T-helper 9 cell (primary cell): ENCODE measurements around the gene LRIG2.
"Not testable (repeated sequence)": the region's sequence is repeated elsewhere in the genome, so short reads cannot be mapped to it uniquely, and the experiment has no call there.

Experiments used
- DNase-seq: peaks from one replicate; pipeline ENCODE4 v3.0.0-alpha.2; 2020

Gene LRIG2

DNA sequence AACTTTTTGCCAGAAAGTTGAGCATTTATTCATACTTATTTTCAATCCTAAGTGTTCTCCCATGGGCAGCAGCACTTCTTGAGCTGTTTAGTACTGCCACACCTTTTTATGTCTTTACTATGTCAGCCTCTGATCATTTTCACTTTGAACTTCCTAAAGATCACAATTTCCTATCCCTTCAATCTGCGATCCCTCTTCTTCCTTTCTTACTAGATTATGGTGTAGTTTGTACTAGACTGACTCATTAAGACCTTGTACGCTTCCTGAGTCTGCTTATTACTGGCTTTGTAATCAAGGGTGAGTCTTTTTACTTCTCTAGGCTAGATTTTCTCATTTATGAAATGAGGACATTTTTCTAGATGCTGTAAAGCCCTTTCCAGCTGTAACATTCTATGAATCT, 55.1 kb downstream of the LRIG2 start:
- DNase-seq: no peak

DNA sequence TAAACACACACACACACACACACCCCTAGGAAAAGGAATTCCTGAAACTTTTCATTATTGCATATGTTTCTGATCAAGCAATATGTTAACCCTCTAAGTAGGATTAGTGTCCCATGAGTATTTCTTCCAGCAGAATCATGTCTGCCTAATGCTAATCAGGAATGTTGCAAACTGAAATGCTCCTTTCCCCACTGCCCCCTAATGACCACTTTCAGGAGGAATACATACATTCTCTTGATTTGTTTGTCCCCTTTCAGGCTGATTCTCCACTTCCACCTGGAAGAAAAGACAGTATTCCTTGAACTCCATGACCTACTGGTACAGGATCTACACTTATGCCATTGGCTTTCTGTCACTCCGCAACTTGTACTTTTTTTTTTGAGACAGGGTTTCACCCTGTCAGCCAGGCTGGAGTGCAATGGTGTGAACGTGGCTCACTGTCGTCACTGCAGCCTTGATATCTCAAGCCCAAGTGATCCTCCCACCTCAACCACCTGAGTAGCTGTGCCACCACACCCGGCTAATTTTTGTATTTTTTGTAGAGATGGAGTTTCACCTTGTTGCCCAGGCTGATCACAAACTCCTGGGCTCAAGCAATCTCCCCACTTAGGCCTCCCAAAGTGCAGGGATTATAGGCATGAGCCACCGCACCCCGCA, 56.7 kb downstream of the LRIG2 start:
- DNase-seq: no peak

DNA sequence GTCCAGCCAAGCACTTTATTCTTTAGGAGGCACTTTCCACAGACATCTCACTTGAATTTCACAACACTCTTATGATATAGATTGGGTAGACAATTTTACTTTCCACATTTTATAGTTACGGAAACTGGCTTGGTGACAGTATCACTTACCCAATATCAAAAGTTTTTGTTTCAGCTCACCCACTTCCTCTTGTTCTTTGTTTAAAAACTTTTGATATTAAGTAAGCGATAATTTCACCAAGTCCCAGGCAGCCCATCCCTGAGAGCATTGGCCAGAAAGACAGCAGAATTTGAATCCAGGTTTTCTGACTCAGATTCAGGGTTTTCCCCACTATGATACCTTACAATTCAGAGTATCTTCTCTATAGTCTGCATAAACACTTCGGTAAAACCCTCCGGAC, 60.0 kb downstream of the LRIG2 start:
- no peak for DNase-seq

DNA sequence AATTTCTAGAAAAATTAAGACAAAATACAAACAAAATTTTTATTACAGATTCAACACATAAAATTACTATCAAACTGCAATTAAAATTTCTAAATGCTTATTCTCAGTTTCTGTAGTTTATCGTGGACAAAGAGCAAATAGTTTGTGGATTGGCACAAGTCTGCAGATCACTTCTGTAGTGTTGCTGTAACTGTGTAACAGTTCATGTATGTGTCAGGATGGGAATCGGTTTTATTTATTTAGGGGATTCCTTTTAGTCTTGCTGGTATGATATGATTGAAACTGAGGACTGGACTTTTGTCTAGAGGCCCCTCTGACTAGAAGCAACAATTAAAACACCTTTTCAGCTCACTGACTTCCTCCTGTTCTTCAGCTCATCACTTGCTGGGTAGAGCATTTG, 60.8 kb downstream of the LRIG2 start:
- no peak for DNase-seq

DNA sequence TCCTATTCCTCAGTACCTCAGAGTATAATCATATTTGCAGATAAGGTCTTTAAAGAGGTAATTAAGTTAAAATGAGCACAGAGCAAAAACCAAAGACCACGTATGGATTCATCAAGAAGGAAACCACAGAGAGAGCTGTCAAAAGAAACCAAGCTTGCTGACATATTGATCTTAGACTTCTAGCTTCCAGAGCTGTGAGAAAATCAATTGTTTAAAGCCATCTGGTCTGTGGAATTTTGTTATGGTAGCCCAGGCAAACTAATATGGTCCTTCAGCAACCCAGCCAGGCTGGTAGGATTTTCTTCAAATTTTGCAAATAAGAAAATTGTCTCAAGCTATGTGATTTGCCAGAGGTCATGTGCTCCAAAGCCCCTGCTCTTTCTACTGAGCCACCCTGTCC, 62.5 kb downstream of the LRIG2 start:
- no peak for DNase-seq

DNA sequence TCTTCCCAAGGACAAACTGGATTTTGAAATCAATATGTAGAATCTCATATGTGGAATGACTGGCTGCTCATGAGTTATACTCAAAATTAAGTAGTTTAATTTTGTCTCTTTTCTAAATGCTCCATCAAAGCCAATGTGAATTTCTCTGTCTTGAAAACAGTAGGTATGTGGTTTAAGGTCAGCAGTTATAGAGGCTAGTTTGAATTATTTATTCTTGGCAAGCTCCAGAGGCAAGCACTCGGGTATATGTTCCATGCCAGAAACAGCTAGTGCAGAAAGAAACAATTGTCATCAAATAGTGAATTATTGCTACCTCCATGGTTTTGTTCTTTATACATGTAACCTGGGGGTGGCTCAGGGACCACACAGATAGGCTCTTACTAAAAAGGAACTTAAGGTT, 63.5 kb downstream of the LRIG2 start:
- no peak for DNase-seq

DNA sequence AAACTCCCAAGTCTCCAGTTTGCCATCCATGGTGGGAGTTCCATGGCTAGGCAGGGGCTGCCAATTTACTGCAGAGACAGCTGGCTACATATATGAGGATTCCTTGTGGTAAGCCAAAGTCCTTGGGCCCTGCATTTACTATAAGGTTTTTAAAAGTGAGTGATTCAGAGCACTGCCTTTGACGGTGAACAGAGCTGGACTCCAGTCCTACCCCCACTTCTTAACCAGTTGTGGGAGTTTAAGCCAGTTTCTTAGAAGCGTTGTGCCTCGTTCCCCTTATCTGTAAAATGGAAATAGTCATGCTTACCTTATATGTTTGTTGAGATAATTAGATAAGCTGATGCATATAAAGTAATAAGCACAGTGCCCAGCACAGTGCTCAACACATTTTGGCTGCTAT, 64.6 kb downstream of the LRIG2 start:
- no peak for DNase-seq

DNA sequence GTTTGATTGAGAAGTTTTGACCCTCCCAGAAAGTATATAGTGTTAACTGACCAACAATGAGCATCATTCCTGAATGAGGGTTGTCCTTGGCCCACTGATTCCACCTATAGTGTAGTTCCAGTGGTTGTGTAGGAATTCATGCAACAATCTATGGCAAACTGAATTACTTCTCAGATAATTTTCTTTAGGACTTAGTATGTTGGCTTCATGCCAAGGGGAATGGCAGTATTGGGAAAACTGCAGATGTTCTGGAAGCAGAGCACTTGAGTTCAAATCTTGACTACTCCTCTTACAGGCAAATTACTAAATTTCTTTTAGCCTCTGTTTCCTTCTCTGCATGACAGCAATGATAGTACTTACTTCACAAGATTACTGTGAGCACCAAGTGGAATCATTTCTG, 65.8 kb downstream of the LRIG2 start:
- no peak for DNase-seq

DNA sequence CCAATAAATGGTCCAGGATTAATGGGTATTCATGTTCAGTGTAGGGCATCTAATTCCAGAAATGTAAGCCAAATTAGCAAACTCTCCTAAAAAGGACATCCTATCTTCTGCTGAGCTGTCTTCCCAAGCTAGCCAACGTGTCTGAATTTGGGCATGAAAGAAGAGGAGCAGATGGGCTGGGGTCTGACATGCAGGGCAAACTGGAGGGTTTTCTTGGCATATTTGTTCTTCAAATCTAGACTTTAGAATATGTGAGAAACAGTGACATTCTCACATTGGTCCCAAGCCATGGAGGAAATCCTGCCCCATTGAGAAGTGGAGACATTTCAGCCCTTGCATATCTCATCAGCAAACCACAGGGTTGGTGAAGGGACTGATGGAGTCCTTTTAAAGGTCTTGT, 67.2 kb downstream of the LRIG2 start:
- no peak for DNase-seq

DNA sequence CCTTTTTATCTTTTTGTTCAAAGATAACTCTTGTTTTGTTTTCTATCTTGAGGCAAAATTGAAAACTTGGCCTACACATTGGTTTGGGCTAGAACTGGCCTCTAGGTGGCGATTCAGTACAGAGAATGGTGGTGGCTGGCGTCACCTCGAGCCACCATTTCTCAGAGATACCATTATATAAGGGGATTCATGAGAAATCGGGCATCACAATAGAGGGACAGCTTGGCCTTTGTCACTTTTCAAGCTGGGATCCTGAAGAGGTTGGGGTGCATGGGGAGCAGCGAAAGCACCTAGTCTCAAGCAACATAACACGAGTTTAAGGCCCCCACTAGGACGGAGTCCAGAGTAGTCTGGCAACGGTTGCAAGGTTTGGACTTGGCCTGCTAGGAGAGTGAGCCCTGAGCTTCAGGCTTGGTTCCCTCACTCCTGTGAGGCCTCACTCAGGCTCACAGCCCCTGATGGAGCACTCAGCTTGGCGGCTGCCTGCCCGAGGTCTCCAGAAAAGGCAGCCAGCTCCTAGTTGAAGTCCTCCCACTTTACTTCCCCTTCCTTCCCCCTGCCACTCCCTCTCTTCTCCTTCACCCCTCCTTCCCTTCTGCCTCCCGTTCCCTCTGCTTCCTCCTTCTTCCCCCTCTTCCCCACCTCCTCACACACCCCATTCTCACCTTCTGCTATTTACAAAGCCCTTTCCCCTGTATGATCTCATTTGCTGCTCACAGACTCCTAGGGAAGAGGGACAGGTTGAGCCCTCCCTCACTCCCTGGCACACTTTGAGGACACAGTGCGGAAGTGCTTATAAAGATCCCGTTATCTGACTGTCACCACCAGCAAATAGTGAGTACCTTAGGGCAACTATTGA, 67.8 kb downstream of the LRIG2 start:
- DNase-seq: peak; percentile 30

DNA sequence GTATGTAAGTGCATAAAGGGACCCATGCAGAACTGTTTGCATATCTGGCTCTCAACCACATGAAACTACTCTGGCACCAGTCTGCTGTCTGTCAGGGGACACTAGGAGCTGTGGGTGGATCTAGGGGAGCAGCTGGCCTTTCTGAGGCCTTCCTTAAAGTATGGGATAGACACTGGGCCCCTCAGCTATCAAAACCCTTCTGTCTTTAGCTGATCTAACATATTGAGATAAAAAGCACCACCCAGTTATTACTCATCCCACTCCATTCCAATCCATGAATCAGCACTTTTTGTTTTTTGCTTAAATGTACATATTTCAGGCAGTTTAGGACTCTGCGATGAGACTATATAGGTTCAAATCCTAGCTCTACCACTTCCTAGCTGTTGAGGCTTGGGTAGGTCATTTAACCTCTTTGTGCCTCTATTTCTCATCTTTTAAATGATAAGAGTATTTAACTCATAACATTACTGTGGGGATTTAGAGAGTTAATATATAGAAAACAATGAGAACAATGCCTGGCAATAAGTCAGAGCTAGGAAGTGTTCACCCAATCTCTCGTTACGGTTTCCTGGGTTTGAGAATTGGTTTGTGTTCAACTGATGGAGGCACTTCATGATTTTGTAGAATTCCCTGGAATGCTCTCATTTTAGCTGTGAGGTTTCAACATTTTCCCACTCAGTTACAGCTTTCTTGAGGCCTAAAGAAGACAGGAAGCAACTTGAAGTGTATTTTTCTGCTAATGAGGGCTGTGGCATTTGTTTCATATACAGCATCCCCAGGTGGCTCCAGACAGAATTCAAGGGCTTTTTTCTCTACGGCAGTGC, 68.9 kb downstream of the LRIG2 start:
- DNase-seq: no peak

DNA sequence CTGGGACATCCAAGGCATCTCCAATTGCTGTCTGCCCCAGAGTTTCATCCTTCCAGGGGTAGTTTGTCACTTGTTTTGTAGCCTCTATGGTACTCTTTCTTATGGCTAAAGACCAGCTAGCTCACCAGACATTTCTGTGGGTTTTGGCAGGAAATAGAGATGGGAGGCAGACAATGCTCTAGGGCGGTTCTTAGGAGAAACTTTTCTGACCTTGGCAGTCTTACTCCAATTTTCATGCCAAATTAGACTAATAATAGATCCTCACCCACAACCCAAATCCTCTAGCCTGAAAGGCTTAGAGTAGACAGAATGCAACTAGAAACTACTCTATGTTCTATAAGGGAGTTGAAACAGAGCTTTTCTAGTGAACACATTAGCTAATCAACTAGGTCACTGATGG, 69.8 kb downstream of the LRIG2 start:
- no peak for DNase-seq

DNA sequence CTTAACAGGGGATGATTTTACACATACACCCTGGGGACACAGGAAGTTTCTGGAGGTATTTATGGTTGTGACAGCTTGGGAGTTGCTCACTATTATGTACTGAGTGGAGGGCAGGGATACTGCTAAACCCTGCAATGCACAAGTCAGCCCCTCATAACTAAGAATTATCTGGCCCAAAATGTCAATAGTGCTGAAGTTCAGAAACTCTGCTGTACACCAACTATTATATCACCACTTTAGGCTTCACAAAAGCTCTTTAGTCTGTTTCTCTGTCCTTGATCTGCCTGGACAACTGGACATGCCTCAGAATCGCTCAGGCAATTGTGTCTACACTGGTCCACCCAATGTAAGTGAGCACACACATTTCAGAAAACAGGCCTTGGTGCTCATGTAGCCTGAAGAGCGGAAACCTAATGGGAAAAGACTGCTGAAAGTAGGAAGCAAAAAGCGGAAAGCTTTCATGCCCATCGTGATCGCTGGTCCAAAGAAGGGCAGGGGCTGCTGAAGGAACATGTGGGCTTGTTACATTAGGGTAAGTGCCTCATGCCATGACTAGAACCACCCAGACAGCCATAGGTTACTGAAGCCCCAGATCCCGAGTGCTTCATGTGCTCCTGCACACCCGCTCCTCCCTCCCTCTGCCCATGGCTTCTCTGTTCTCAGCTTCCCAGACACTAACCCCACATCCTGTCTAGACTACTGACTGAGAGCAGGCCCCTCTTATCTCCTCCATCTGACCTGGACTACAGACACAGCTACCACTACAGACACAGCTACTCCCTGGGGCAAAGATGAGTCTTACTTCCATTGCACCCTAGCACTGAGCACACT, 73.5 kb downstream of the LRIG2 start:
- DNase-seq: no peak

DNA sequence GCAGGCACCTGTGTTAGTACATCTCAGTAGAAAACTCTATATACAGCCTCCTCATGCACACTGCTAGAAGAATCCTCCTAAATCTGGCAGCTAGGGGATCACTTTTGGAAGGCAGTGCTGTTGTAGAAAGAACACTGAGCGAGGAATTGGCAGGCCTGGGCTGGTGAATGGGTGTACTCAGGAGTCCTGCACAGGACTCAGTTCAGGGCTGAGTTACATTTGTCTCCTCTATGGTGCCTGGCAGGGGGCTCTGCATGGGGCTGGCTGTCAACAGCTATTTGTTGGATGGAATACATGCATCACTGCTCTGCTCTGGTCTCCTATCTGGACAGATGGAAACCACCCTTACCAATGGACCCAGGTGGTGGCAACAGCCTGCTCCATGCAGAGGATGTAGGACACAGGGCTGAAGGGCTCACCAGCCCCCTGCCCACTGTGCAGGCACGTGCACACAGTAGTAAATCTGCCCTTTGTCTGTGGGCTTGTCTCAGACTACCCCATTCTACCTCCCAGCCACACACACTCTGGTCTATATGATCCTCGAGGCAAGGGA, 74.2 kb downstream of the LRIG2 start:
- no peak for DNase-seq

DNA sequence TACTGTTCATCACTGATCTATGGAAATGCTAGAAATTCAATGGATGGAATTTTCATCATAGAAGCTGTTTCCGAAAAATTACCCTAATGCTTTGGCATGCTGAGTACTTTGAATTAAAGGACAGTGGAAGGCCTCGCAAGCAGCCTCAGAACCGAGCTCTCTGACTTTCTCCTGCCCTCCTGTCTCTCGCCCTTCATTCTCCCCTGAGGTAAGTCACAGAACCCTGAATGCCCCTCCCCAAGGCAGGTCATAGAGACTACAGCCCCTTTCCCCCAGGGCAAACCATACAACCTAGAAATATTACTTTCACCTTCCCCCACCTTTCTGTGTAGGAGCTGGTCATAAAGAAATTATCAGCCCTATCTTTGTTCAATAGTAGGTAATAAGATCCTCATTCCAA, 74.8 kb downstream of the LRIG2 start:
- DNase-seq: no peak

DNA sequence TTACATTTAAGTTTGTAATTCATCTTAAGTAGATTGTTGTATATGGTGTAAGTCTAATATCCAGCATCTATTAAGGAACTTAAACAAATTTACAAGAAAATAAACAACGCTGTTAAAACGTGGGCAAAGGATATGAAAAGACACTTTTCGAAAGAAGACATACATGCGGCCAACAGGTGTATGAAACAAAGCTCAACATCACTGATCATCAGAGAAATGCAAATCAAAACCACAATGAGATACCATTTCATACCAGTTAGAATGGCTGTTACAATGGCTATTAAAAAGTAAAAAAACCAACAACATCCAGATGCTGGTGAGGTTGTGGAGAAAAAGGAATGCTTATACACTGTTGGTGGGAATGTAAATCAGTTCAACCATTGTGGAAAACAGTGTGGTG, 77.5 kb downstream of the LRIG2 start:
- DNase-seq: not testable (repeated sequence)

DNA sequence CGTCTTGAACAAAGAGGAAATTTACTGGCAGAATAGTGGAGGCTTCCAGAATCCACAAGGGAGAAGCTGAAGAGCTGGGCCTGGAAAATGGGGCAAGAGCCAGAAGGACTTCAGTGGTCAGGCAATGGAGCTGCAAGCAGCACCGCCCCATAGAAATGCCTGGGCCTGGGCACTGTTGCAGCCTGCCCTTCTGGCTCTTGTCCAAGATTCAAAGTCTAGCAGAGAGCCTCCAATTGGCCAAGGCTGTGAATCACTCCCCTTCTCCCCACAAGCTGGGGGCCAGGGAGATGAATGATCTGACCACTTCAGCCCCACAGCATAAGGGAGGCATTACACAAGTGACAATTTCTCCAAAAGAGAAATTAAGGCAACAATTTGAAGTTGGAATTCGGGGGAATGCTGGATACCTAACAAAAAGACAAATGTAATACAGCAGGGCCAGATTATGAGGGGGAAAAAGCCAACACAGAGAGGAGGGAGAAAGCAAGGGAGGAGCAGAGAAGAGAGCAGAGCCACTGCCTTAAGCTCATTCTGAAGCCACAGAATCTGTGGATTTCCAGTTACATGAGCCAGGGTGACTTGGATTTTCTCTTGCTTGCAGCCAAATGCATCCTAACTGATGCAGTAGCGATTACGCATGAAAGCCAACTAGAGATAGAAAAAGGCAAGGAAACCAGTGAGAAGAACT, 80.3 kb downstream of the LRIG2 start:
- no peak for DNase-seq

DNA sequence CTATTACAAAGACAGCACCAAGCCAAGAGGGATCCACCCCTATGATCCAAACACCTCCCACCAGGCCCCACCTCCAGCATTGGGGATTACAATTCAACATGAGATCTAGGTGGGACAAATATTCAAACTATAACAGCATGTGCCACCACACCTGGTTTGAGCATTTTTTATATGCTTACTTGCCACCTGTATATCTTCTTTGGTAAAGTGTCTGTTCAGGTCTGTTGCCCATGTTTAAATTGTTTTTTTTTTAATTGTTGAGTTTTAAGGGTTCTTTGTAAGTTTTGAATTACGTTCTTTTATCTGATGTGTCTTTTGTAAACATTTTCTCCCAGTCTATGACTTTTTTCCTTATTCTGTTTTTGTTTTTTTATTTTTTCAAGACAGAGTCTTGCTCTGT, 83.4 kb downstream of the LRIG2 start:
- no peak for DNase-seq

DNA sequence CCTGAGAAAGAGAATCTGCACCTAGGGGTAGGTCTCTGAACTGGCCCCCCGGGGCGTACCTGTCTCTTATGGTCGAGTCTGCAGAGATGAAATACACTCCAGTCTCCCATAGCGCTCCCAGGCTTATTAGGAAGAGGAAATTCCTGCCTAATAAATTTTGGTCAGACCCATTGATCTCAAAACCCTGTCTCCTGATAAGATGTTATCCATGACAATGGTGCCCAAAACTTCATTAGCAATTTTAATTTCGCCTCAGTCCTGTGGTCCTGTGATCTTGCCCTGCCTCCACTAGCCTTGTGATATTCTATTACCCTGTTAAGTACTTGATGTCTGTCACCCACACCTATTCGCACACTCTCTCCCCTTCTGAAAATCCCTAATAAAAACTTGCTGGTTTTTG, 85.7 kb downstream of the LRIG2 start:
- not testable (repeated sequence) for DNase-seq

DNA sequence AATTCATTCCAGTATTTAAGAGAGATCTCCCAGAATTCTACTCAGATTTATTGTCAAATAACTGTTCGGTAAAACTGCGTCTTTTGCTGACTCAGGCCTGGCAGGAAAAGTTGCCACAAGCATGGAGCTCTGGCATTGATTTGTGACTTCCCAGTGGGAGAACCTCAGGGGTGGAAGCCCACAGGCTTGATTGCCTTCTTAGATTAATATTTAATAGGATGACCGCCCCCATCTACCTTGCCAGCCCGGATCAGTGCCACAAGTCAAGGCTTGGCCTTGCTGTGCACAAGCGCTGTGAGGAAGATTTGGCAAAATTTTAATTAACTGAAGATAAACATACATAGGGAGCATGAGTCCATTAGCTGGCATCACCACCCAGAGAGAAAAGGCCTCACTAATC, 93.5 kb downstream of the LRIG2 start:
- DNase-seq: no peak

DNA sequence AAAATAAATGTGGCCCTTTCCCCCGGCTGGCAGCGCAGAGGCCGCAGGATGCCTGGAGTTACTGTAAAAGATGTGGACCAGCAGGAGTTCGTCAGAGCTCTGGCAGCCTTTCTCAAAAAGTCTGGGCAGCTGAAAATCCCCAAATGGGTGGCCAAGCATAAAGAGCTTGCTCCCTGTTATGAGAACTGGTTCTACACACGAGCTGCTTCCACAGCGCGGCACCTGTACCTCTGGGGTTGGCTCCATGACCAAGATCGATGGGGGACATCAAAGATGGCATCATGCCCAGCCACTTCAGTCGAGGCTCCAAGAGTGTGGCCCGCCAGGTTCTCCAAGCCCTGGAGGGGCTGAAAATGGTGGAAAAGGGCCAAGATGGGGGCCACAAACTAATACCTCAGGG, 95.9 kb downstream of the LRIG2 start:
- DNase-seq: no peak

DNA sequence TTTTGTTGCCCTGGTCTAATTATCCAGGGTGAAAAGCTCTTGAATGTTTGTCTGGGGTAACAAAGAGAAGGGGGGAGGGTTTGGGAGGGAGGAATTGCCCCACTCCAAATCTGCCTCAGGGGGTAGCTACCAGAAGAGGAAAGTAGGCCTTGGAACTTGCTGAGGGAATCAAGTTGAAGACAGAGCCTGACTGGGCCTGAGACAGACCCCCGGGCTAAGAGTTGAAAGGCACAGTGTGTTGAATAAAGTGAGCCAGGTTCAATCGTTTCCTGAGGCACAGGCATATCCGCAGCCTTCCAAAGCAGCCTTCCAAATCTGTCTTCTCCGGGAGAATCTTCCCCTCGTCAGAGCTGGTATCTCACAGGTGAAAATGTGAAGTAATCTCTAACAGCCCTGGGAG, 96.6 kb downstream of the LRIG2 start:
- no peak for DNase-seq
